DMS 273 (cell line): ENCODE results near the gene BEAN1.
"Not testable (repeated sequence)": the region's sequence is repeated elsewhere in the genome, so short reads cannot be mapped to it uniquely, and the experiment has no call there.

Experiments
- DNase-seq: peaks from one replicate; lab custom pipeline; 2025; ENCODE audit not compliant: unreplicated experiment; lab: John Stamatoyannopoulos, UW

Gene BEAN1

GRCh38 chr16:66503030-66503429, 75.9 kb downstream of the BEAN1 start:
- no peak for DNase-seq

GRCh38 chr16:66503612-66504011, 76.5 kb downstream of the BEAN1 start:
- DNase-seq: no peak

- DNase-seq: no peak
Measured at GRCh38 chr16:66507731-66508239, 80.7 kb downstream of the BEAN1 start.

- DNase-seq: no peak
Measured at GRCh38 chr16:66508248-66508913, 81.3 kb downstream of the BEAN1 start.

GRCh38 chr16:66508914-66509496, 81.9 kb downstream of the BEAN1 start:
- no peak for DNase-seq

- DNase-seq: no peak
Measured at GRCh38 chr16:66509576-66509975, 82.5 kb downstream of the BEAN1 start.

- DNase-seq: no peak
Measured at GRCh38 chr16:66510298-66510697, 83.2 kb downstream of the BEAN1 start.

- peak; percentile 42 for DNase-seq
Measured at GRCh38 chr16:66510711-66511601, 83.9 kb downstream of the BEAN1 start.

- peak; percentile 86 for DNase-seq
Measured at GRCh38 chr16:66511602-66512271, 84.6 kb downstream of the BEAN1 start.

- DNase-seq: no peak
Measured at GRCh38 chr16:66512272-66513110, 85.4 kb downstream of the BEAN1 start.

- DNase-seq: no peak
Measured at GRCh38 chr16:66513111-66513723, 86.1 kb downstream of the BEAN1 start.

- DNase-seq: not testable (repeated sequence)
Measured at GRCh38 chr16:66514391-66514790, 87.3 kb downstream of the BEAN1 start.

GRCh38 chr16:66514980-66515595, 88.0 kb downstream of the BEAN1 start:
- DNase-seq: not testable (repeated sequence)

GRCh38 chr16:66515596-66516508, 88.8 kb downstream of the BEAN1 start:
- peak; percentile 44 for DNase-seq

GRCh38 chr16:66516509-66516807, 89.4 kb downstream of the BEAN1 start:
- no peak for DNase-seq

GRCh38 chr16:66516808-66517585, 89.9 kb downstream of the BEAN1 start:
- peak; percentile 88 for DNase-seq

GRCh38 chr16:66517586-66518263, 90.6 kb downstream of the BEAN1 start:
- DNase-seq: no peak
